Activated CD8-positive, alpha-beta memory T cell treated with anti-CD3 and anti-CD28 coated beads, Interleukin-2, amount 50 U/mL, for 24 hours (primary cell): Measurements from ENCODE around the gene DPEP2NB.
"Not testable (repeated sequence)": the region's sequence is repeated elsewhere in the genome, so short reads cannot be mapped to it uniquely, and the experiment has no call there.

Experiments
- DNase-seq: peaks from one replicate; pipeline ENCODE4 v3.0.0-alpha.2; 2020; ENCODE audit errors: extremely low read depth

The DPEP2NB gene

DNA sequence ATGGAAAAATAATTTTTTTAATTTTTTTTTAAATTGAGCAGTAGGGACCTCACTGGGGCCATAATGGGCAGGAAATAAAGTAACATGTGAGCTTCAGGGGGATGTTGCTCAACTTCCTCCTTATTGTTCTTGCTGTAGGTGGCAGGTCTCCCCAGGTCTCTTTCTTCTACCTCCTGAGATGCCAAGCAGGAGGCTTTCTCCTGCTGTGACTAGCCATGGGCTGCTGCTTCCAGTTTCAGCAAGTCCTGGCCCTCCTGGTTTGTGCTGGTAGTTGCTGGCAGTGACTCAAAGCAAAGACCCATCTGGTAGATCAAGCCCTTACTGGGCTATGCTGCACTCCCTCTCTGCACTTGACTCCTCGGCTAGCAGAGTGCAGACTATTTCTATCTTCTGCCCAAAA lies 2.3 kb downstream of the DPEP2NB start:
- DNase-seq, result no peak

DNA sequence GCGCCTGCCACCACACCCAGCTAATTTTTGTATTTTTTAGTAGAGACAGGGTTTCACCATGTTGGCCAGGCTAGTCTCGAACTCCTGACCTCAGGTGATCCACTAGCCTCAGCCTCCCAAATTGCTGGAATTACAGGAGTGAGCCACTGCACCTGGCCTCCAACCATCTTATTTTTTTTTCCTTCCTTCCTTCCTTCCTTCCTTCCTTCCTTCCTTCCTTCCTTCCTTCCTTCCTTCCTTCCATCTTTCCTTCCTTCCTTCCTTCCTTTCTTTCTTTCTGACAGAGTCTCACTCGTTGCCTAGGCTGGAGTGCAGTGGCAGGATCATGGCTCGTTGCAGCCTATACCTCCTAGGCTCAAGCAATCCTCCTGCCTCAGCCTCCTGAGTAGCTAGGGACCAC lies 5.8 kb downstream of the DPEP2NB start:
- not testable (repeated sequence) for DNase-seq

GRCh38 chr16:68009157-68009735 lies 6.5 kb downstream of the DPEP2NB start:
- DNase-seq, result no peak

- no peak for DNase-seq
Measured at GRCh38 chr16:68005786-68006286, 9.9 kb downstream of the DPEP2NB start.

- no peak for DNase-seq
Measured at GRCh38 chr16:68005211-68005610, 10.5 kb downstream of the DPEP2NB start.

GRCh38 chr16:68003031-68003430 lies 12.7 kb downstream of the DPEP2NB start:
- DNase-seq, result no peak

GRCh38 chr16:68000450-68000849 lies 15.3 kb downstream of the DPEP2NB start:
- no peak for DNase-seq

GRCh38 chr16:67999985-68000384 lies 15.7 kb downstream of the DPEP2NB start:
- DNase-seq, result no peak

DNA sequence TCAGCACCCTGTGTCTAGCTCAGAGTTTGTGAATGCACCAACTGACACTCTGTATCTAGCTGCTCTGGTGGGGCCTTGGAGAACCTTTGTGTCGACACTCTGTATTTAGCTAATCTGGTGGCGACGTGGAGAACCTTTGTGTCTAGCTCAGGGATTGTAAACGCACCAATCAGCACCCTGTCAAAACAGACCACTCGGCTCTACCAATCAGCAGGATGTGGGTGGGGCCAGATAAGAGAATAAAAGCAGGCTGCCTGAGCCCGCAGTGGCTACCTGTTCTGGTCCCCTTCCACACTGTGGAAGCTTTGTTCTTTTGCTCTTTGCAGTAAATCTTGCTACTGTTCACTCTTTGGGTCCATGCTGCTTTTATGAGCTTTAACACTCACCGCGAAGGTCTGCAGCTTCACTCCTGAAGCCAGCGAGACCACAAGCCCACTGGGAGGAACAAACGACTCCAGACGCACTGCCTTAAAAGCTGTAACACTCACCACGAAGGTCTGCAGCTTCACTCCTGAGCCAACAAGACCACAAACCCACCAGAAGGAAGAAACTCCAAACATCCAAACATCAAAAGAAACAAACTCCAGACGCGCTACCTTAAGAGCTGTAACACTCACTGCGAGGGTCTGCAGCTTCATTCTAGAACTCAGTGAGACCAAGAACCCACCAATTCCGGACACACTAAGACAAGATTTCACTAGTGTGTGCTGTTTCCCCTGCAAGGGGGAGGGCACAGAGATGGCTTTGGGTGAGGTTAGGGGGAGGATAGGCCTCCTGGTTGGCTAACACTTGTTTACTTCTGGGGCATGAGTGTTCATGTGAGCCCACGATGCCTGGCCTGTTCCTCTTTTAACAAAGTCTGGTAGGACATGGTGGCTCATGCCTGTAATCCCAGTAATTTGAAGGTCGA lies 16.7 kb downstream of the DPEP2NB start, which contains the start of gene DPEP2:
TSS of gene DPEP2 (minus strand) at position 706 of the 910 bp plus-strand sequence. CDS start 6,272 bp downstream, outside the sequence.
- DNase-seq, result not testable (repeated sequence)

- DNase-seq, result not testable (repeated sequence)
Measured at GRCh38 chr16:67998231-67998778, 17.4 kb downstream of the DPEP2NB start.

DNA sequence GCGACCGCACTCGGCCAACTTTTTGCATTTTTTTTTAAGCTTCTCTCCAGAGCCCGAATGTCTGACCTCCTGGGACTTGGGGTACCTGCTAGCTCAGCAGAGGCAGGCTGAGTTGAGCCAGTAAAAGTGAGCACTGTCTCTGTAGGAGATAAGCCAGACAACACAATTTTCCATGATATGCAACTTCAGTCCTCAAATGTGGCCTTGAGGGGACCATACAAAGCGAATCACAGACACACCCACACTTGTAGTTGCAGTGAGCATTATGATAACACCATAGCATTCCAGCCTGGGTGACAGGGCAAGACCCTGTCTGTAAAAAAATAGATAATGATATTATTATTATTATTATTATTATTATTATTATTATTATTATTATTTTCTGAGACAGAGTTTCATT lies 19.0 kb downstream of the DPEP2NB start:
- DNase-seq, result no peak

DNA sequence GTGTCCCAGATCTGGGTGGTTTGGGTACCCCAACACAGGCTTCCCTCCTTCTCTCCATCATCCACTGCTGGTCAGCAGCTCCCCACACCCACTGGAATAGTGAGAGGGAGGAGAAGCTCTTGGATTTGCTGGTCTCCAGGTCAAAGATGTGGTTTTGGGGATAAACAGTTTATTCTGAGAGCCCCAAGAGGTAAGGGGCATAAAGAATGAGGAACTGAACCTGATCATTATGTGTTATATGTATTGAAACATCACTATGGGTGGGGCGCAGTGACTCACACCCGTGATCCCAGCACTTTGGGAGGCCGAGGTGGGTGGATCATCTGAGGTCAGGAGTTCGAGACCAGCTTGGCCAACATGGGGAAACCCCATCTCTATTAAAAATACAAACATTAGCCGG lies 20.3 kb downstream of the DPEP2NB start:
- no peak for DNase-seq

GRCh38 chr16:67994040-67994408 lies 21.7 kb downstream of the DPEP2NB start:
- not testable (repeated sequence) for DNase-seq

DNA sequence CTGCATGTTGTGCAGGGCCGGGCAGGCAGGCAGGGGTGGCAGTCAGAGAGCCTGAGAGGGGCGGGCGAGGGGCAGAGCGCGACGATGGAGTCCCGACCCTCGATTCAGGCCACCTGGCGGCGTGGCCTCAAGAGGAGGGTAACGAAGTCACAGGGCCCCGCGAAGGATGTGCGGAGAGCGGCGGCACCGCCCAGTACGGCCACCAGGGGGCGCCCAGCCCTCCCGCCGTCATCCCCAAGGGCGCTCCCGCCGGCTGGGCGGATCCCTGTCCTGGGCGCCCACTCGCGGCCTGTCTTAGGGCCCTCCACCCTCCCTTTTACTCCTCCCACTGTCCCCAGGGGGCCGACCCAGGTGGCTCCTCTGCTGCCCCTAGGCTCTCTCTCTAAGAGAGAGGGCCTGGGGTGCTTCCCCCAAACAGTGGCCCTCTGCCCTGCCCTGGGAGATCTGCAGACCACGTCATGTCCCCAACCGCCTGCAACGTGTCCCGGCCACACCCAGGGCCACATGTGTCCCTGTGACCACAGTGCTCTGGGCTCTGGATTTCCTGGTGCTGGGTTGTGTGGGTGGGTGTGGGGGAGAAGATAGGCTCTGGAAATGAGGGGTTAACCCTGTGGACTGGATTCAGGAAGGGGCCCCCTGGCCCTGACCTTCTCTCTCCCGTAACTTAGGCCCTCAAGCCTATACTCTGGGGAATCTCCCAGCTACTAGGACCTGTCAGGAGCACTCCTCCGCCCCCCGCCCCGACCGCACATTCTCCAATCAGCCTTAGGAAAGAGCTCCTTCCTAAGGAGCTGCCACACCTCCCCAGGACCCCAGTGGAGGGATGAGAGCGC lies 22.3 kb downstream of the DPEP2NB start:
- peak; percentile 59 for DNase-seq

DNA sequence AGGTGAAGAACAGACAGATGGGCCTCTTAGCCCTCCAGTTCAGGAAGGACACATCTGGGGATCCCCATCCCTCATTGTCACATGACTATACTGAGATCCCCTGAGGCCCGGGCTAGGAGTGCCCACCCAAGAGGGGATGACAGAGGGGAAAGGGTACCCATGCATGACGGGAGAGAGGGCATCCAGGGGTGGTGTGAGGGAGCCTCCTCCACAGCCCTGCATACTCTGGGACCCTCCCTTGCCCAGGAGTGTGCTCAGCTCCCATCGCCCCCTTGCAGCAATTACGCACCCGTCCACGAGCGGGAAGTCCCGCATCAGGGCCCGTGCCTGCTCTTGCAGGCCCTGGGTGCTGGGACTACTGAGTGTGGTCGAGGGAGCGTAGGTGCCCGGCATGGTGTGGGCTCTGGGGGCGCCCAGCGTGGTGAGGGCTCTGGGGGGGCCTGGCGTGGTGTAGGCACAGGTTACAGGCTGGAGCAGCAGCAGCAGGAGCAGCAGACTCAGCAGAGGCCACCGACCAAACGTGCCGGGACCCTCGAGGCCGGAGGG lies 23.0 kb downstream of the DPEP2NB start:
- no peak for DNase-seq

GRCh38 chr16:67990018-67990386 lies 25.7 kb downstream of the DPEP2NB start:
- no peak for DNase-seq

DNA sequence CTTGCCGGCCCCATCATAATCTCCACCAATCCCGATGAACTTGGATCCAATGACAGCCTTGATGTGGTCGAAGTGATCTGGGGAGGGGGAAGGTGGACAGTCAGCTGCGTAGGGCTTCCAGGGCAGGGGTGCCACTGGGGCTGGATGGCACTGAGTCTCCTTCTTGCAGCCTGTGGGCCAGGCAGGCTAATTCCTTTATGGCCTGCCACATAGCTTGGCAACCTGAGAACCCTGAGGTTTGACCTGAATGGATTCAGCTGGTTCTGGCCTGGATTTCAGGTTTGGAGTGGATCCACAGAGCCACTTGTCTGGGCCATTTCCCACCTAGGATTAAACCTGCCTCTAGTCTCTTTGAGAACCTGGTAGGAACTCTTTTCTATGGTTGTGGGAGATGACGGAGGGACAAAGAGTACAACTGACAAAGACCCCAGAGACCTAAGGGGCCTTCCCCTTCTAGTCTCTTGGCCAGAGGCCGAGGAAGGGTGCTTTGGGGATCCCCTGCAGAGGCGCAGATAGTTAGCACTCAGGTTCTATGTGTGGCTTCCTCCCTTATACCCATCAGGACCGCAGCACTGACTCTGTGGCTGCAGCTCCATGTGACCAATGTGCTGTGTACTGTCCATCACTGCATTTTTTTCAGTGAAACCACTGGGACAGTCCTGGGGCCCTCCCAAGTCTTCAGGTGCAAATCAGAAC lies 26.2 kb downstream of the DPEP2NB start:
- no peak for DNase-seq

- DNase-seq, result no peak
Measured at GRCh38 chr16:67988675-67989074, 27.0 kb downstream of the DPEP2NB start.

DNA sequence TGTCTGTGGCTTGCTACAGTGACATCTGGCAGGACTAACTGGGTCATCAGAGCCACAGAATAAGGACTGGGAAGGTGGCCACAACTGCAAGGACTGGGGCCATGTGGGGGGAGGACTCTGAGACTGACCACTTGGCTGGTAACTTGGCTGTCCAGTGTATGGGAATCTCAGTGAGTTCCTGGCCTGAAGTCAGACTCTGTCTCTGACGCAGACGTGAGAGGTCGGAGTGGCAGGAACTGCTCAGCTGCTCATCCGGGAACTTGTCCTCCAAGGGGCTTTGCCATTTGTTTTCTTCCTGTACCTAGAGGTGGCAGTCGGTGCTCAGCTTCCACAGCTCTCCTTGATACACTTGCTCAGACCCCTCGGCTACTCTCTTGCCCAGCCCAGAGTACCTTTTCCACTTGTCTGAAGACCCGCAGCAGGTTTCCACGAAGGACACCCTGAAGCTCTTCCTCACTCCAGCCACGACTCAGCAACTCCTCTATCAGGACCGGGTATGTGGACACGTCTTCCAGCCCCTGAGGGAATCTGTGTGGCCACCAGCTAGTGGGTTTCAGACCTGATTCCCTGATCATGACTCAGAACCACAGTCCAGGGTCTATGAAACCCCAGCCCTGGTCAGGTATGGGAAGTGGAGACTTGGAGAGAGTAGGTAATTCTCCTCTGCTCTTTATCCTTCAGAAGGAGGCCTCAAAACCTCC lies 28.1 kb downstream of the DPEP2NB start:
- DNase-seq, result no peak

DNA sequence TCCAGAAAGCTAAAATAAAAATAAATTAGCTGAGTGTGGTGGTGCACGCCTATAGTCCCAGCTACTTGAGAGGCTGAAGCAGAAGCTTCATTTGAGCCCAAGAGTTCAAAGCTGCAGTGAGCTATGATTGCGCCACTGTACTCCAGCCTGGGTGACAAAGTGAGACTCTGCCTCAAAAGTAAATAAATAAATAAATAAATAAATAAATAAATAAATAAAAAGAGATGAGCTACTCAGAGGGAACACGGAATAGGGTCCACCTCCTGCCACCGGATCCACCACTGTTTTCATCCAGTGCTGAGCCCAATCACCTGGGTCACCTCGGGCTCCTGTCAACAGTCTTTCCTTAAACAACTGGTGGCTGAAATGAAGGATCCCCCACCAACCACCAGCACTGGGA lies 28.8 kb downstream of the DPEP2NB start:
- DNase-seq, result no peak
